SIG-M5 treated with dmso at 0.1 percent for 504 hours (cell line): ENCODE measurements around the gene YBX2.
A peak's percentile ranks its signal among the peaks of the same experiment; 100 is the strongest.
"Not testable (repeated sequence)": the region's sequence is repeated elsewhere in the genome, so short reads cannot be mapped to it uniquely, and the experiment has no call there.

Experiments used
- DNase-seq: peaks from one replicate; lab custom pipeline; 2025; ENCODE audit not compliant: unreplicated experiment; lab: John Stamatoyannopoulos, UW

Gene YBX2

DNA sequence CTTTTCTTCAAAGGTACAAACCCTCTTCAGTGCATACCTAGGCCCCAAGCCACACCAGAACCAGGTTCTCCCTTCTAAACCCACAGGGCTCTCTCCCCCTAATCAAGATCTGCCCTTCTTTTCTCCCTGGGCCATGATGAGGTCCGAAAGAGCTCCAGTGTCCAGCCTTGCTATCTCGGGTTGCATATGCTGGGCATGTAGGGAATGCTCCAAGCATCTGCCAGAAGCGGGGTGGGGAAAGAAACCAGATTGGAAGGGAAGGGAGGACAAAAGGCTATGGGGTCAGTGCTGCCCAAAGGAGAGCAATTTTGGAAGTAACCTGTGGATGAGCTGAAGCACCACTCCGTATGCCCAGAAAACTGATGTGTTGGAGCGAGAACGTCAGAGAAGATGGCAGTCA, 45.2 kb downstream of the YBX2 start:
- no peak for DNase-seq

DNA sequence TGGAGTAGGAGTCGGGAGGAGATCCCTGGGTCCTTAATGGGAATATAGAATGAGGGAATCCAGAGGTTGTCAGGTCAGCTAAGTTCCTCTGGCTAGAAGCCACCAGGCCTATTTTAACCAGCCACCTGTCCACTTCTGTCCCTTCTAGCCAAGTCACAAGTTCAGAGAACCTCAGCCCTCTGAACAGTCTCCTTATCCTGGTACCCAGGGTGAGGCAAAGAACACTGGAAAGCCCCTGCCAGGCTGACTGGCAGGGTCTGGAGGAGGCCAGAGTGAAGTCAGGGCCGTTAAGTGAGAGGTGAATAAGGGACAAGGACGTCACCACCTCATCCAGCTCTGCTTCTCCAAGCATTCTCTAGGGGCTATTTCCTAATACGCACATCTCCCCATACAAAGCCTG, 45.6 kb downstream of the YBX2 start:
- no peak for DNase-seq

DNA sequence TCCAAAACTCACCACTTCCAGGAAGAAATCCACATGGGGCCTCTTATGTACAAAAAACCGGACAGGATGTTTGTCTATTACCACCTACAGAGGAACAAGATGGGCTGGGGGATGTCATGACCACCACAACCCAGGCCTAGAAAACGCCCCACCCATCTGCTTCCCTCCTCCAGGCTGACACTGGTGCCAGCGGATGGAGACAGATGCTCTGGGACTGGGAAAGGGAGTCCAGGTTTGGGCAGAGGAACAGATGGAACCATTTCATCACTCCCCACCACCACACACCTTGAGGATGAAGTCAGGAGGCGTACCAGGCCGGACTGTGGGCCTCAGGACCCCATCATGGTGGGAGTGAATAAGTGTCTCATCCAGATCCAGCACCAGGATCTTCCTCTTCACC, 47.7 kb downstream of the YBX2 start:
- no peak for DNase-seq

DNA sequence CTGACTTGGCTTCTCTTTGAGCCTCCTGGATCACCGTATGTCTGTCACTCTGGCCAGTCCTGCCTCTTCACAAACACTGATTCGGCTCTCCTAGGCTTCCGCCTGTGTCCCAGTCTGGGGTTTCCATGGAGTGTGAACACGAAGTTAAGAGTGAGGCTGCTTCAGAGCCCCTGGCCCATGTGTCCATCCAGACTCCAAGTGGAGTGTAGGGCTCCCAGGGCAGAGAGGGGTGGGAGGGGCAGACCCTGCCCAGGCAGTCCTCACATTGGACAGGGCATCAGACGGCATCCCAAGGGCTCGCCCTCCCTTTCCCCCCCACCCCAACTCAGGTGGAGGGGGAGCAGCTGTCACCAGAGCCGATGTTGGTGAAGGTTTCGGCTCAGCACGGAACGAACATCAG, 50.6 kb downstream of the YBX2 start:
- DNase-seq, result not testable (repeated sequence)

DNA sequence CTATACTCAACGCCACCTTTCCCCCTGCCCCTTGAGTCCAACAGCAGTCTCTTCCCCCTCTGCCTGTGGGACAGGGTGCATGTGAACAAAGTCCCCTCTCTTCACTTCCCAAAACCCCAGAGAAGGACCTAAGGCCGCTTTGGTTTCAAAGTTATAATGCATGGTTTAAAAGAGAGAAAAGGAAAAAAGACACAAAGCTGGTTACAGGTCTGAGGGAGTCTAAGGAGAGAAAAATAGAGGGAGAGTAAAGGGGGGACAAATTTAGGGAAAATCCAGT, 51.0 kb downstream of the YBX2 start:
- DNase-seq, result no peak

DNA sequence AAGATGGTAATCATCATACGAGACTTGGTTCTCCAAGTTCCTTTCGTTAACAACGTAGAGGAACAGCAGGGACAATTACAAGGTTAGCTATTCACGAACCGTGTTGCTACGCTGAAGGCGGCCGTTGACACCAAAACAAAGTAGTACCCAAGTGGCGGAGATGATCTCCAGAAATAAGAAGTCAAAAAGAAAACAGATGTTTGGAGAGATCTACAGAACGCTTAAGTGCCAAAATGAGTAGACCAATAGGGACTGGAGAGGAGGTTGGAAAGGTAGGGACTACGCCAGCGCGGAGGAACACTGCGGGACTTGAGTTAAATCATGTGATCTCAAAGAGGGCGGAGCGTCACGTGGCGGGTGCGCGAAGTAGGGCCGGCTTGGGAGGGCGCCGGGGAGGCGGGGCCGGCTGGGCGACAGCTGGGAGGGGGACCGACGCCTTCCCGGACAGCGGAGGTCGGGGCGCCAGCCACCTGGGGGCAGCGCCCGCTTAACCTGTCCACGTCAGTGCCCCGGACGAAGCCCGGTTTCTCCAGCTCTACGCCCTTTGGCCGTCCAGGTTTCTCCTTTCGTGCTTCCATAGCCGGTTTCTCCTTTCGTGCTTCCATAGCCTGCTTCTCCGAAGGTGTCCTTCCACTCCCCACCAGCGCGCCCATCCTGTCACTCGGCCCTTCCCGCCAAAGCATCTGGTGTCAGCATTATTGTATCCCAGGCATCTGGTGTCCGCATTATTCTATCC, 51.6 kb downstream of the YBX2 start:
- DNase-seq, result peak; percentile 86

DNA sequence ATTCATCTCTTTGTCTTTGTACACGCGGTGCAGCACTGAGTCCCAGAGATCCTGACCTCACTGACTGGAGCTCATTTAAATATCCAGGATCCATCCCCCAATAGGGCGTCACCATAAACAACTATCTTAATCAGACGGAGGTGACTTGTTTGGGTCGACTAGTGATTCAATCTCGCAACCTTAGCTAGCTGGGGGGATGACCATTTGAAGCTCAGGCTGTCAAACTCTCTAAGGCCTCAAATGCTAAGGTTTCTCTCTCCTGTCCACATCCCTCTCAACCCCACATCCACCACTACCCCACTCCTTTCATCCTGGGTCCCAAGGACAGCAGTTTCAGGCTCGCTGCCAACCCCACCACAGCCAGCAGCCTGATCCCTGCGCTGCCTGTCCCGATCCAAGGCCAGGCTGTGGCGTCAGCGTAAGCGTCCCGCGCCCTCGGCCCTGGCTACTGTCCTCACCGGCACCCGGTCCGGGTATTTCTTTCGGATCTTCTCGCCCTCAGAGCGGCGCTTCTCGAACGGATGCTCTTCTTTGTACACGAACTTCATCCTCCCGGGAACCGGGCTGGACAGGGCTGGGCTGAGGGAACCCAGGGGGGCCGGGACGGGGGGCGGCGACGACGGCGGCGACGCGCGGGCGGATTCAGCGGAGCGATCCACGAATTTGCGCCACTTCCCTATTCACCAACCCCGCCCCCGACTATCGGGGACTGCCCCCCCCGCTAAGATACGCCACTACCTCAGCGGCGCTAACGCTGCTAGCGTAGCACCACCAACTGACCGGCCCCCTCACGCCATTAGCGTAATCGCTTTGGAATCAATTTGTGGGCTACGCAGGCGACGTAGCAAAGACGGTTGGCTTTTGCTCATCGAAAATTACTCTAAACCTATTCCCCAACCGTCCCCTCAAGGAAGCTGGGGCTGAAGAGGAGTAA, 52.4 kb downstream of the YBX2 start, which contains the start of gene GABARAP:
Gene GABARAP (minus strand): TSS at position 667 of the 934 bp plus-strand sequence. CDS start 119 bp downstream, at position 548.
- peak; percentile 83 for DNase-seq

DNA sequence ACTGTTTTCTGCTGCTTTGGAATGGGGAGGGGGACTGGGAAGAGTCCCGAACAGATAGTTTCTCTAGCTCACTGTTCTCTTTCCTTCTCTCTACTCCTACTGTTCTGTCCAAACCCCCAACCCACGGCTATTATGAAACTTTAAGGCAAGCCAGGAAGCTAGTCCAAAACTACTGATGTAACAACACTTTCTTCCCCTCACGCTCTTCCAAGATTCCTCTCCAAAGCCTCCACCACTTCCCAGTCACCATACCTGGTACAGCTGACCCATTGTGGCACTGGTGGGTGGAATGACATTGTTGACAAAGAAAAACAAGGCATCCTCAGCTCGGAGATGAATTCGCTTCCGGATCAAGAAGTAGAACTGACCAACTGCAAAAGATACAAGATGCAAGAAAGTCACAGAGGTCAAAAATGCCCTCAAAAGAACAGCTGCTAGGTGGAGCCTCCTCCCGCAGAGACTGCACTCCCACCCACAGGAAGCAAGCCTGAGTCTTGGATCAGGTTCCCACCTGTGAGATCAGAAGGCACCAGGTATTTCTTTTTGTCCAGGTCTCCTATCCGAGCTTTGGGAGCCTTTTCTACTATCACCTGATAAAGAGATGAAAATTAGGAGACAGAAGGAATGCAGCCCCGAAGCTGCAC, 53.2 kb downstream of the YBX2 start:
- no peak for DNase-seq

DNA sequence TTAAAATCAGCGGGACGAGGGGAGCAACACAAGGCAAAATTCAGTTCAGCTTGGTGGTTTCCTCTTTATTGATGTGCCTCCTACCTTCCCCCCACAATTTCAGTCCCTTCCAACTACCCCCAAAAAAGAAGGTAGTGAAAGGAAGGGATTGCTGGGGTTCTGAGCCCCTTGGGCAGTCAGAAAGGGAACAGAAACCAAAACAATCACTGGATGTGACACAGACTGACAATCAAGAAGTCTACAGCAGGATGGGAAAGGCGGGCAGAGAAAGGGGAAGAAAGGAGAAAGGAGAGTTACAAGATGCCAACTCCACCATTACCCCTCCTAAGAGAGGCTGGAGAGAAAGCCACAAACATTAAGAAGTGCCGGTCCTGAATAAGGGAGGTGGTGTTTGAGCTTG, 54.1 kb downstream of the YBX2 start:
- peak; percentile 88 for DNase-seq

DNA sequence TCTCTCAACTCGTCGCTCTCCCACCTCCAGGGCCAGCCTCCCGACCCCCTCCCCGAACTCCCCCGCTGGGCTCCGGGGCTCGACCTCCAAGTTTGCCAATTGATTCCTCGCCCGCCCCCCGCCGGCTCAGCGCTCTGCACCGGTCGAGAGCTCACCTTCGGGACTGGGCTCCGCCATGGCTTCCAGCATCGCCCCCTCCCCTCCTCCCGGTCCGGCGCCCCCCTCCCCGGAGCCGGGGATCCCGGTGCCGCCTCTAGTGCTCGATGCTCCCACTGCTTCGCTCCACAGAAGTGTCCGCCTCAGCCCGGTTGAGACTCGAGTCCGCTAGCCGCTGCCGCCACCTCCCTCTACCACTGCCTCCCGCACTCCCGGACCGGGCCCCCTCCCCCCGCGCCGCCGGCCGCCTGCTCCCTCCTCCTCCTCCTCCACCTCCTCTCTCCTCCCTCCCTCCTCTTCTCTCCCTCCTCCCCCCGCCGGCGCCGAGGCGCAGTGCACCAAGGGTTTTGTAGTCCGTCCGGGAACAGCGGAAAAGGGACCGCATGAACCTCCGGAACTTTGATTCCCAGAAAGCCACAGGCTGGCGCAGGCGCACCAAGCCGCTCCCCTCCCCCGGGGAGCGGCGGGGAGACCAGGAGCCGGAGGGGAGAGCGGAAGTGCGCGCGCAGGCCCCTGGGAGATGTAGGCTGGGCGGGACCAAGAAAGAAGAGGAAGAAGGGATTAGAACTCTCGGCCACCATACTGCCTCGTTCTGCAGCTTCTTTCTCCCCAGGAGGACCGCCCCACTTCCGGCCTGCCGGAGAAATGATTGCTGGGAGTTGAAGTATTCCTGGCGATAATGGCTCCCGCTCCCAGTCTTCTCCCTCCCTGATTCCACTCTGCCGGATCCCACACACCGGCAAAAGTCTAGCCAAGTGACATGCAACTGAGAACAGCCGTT, 55.1 kb downstream of the YBX2 start, which contains the start of gene PHF23:
Gene PHF23 (minus strand): TSS at position 367 of the 937 bp plus-strand sequence. CDS start 178 bp downstream, at position 189.
- peak; percentile 99 for DNase-seq

DNA sequence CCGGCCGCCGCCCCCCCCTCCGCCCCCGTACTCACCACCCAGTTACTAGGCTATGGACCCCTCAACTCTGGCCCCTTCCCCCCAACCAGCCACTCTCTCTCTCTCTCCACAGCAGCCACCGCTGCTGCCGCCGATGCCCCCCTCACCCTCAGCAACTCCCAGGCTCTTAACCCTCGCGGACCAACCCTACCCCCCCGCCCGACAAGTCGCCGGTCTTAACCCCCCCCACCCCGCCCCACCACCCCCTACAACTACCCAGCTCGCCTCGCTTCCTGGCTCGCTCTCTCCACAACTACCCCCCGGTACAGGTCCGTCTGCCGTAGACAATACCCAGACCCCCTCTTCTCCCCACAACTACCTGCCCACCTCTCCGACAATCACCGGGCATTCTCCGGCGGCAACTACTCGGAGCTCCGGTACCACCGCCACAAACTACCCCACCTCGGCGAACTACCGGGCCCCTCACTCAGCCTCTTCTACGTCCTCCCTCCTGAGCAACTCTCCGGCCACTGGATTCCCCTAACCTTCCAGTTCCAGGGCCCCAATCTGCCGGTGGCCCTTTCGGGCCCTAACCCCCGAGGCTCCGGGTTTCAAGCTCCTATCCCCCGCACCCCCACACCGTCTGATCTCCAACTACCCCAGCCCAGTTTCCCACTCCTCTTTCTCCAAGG, 55.9 kb downstream of the YBX2 start:
- no peak for DNase-seq
